Measurements from ENCODE around the gene SCUBE1. TPM values are rescaled to one million over a fixed set of nuclear protein-coding genes. Genes with fewer than 3 reads are reported as not detected.

SCUBE1 gene
- polyA plus RNA-seq, 1 of the 3 experiments (the other 2 are of a cell fraction): 0.56 TPM

DNA sequence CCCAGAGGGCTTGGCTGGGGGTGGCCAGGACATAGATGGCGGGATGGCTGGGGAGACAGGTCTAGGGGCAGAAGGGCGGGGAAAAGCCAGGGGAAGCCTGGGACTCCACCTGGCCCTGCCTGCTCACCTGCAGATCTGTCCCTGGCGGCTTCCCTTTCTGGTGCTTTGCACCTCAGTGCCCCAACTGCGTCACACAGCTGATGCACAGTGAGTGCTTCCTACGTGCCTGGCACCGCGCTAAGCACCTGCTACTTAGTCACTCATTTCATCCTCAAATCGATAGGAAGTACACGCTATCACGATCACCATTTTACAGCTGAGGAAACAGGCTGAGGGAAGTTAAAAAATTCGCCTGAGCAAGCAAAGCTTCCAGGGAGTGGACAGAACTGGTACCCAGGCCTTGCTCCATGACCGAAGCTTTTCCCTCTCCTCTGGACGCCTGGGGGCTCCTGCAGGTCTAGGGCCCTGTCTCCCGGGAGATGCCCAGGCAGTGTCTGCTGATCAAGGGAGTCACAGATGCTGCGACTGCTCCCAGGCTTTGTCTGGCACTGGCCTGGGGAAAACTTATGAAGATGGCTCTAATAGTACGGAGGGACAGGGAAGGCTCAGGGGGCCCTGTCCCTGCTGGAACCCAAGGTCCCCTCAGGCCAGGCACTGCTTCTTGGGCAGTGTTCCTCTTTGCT is 93.2 kb downstream of the SCUBE1 start:
- no peaks in the 10 kb centered on the region for H3K9me2 ChIP-seq
- H4K20me1 ChIP-seq (ENCODE audit: insufficient read depth): no peaks in the 10 kb centered on the region

DNA sequence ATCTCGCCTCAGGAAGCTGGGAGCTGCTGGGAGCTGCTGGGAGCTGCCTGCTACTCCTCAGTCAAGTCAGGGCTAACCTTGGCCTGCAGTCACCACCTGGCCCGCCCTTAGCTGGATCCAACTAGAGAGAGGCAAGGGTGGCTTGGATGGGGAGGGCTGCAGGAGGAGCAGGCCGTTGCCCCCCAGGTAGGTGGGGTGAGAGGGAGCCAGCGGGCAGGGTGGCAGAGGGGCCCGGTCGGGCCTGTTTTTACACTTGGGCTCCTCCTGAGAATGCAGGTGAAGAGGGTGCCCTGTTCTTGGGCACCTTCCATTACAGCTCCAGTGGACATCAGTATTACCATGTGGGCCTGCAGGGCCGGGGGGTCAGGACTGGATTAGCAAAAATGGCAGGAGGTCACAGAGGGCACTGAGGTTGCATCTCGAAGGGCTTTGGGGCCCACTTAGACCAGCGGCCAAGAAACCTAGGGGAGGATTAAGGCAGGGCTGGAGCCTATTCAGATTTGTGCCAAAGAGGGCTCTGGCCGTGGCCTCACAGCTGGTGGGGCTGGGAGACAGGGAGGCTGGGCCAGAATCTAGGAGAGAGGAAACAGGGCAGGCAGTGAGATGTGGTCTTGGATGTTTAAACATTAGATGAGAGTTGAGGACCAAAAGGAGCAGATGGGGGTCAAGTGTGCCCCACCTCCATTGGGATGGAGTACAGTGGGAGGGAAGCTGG is 95.5 kb downstream of the SCUBE1 start:
- H3K4me2 ChIP-seq: no peak overlapping the region
- H3K27me3 ChIP-seq (ENCODE audit: insufficient read depth): no peaks in the 10 kb centered on the region
- no peak for TF ChIP-seq USF2 (IDR thresholded peaks at IDR 0.05; ENCODE audit: borderline replicate concordance, low read depth, low read length)
- TF ChIP-seq FOXM1 (IDR thresholded peaks at IDR 0.05; ENCODE audit: low read depth): no peak
- TF ChIP-seq, protein P1, sequence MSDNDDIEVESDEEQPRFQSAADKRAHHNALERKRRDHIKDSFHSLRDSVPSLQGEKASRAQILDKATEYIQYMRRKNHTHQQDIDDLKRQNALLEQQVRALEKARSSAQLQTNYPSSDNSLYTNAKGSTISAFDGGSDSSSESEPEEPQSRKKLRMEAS (IDR thresholded peaks at IDR 0.05; ENCODE audit: low read depth): no peak
- no peak for TF ChIP-seq PBX3 (IDR thresholded peaks at IDR 0.05)
- no peak for TF ChIP-seq NFIC (IDR thresholded peaks at IDR 0.05; ENCODE audit: borderline replicate concordance)
- no peak for TF ChIP-seq SMC3 (IDR thresholded peaks at IDR 0.05; ENCODE audit: low read depth, low read length)
- TF ChIP-seq IRF3 (IDR thresholded peaks at IDR 0.05; ENCODE audit: low read depth, low read length): no peak
- no peak for TF ChIP-seq JUND (IDR thresholded peaks at IDR 0.05)
- no peak for TF ChIP-seq MXI1 (IDR thresholded peaks at IDR 0.05; ENCODE audit: low read depth, low read length)
- TF ChIP-seq RFX5 (IDR thresholded peaks at IDR 0.05; ENCODE audit: low read length): no peak
- no peak for TF ChIP-seq TCF12 (IDR thresholded peaks at IDR 0.05)
- TF ChIP-seq CTCF (IDR thresholded peaks at IDR 0.05): no peak
- H3K27ac ChIP-seq (ENCODE audit: low read depth in 2 of 2, low read length in 1 of 2): no peak overlapping the region
- H4K20me1 ChIP-seq (ENCODE audit: insufficient read depth): no peaks in the 10 kb centered on the region
- no peaks in the 10 kb centered on the region for H3K9me3 ChIP-seq
- WGBS (ENCODE audit: low lambda C conversion rate): 30% methylated on average over 4 of the region's 10 CpGs
- DNase-seq: no peak
- H3K36me3 ChIP-seq (replicated peaks in 1 of 2; ENCODE audit: control insufficient read depth in 1 of 2, insufficient read depth in 2 of 2, low read length in 1 of 2): no peaks in the 10 kb centered on the region
- H3K9ac ChIP-seq: no peak overlapping the region
- H3K4me3 ChIP-seq (ENCODE audit: low read depth in 2 of 2, low read length in 1 of 2): no peak overlapping the region
- no peaks in the 10 kb centered on the region for H3F3A ChIP-seq (replicated peaks; ENCODE audit: insufficient read depth)
- ChIA-PET POLR2A (no interaction called here), CTCF (interaction anchor here (0.9 to 1.5 kb wide), 5 partner anchors 10 to 99 kb away, joined by 3 to 5 read pairs (median 3); no protein-coding TSS in a partner anchor)
- H2AFZ ChIP-seq (ENCODE audit: low read depth): no peak overlapping the region
- H3K9me2 ChIP-seq: no peaks in the 10 kb centered on the region
- no peaks in the 10 kb centered on the region for H3K79me2 ChIP-seq (ENCODE audit: insufficient read depth)
- H3K4me1 ChIP-seq (ENCODE audit: control insufficient read depth in 1 of 2, insufficient read depth in 2 of 2, low read depth in 1 of 2, low read length in 1 of 2): peaks cover 0 to 18% of the 10 kb centered on the region in 2 experiments; a peak in 1 of 4 replicates

More for the DNA sequence above, 93.2 kb downstream of the SCUBE1 start:
- Histone ChIP-seq H3K9me3 (no peaks in the 10 kb centered on the region), H3K4me3 (ENCODE audit: low read depth in 2 of 2, low read length in 1 of 2) (no peak overlapping the region), H3K9ac (no peak overlapping the region), H3K27ac (ENCODE audit: low read depth in 2 of 2, low read length in 1 of 2) (no peak overlapping the region; a peak in 1 of 4 replicates), H3F3A (replicated peaks; ENCODE audit: insufficient read depth) (no peaks in the 10 kb centered on the region), H3K36me3 (replicated peaks in 1 of 2; ENCODE audit: control insufficient read depth in 1 of 2, insufficient read depth in 2 of 2, low read length in 1 of 2) (no peaks in the 10 kb centered on the region), H3K4me1 (ENCODE audit: control insufficient read depth in 1 of 2, insufficient read depth in 2 of 2, low read depth in 1 of 2, low read length in 1 of 2) (peaks cover 0 to 7% of the 10 kb centered on the region in 2 experiments; a peak in 1 of 4 replicates), H2AFZ (ENCODE audit: low read depth) (no peak overlapping the region), H3K4me2 (no peak overlapping the region), H3K27me3 (ENCODE audit: insufficient read depth) (no peaks in the 10 kb centered on the region), H3K79me2 (ENCODE audit: insufficient read depth) (no peaks in the 10 kb centered on the region)
- CTCF ChIA-PET: interaction anchor here (0.9 to 1.9 kb wide), 3 partner anchors 10 to 24 kb away, joined by 3 to 5 read pairs (median 5); no protein-coding TSS in a partner anchor
- 74% methylated on average over 7 of the region's 16 CpGs for whole genome bisulfite sequencing (ENCODE audit: low lambda C conversion rate)
- no peak for TF ChIP-seq RCOR1 (IDR thresholded peaks at IDR 0.05; ENCODE audit: low read length)
- TF ChIP-seq YY1 (IDR thresholded peaks at IDR 0.05; ENCODE audit: low read depth): no peak
- no peak for TF ChIP-seq FOXJ3 (CRISPR knock-in tag; IDR thresholded peaks at IDR 0.05)
- TF ChIP-seq GABPA (IDR thresholded peaks at IDR 0.05; ENCODE audit: low read depth): no peak
- no peak for DNase-seq
- POLR2A ChIA-PET: no interaction called here

Data from SK-N-SH (cell line).